ENCODE measurements around the gene RNASET2. TPM values are rescaled to one million over a fixed set of nuclear protein-coding genes. Genes with fewer than 3 reads are reported as not detected.

RNASET2 gene
- total RNA-seq, 1 experiment from 2014 or later: 10.3 TPM

DNA sequence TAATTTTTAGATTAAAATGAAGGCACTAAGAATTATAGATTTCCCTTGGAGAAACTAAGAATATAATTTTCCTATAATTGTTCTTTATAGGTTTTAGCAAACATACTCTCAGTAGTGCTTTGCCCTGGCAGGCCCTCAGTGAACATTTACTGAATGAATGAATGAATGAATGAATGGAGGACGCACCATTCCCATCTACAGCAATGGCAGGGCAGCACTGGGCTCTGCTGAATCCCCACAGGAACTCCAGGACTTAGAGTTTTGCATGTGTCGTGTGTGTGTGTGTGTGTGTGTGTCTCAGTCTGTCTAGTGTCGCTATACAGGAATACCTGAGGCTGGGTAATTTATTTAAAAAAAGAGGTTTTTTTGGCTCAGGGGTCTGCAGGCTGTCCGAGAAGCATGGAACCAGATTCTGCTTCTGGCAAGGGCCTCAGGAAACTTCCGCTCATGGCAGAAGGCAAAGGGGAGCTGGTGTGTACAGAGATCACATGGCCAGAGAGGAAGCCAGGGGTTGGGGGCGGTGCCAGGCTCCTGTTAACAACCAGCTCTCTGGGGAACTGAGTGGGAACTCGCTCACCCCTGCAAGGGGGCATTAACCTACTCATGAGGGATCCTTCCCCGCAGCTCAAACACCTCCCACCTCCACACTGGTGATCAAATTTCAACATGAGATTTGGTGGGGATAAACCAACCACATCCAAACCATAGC, 20.1 kb downstream of the RNASET2 start:
- no peak for TF ChIP-seq CTCF (IDR thresholded peaks at IDR 0.05; ENCODE audit: unreplicated experiment)
- ChIA-PET CTCF (interaction anchor here (0.6 kb wide), 1 partner anchor 1217 kb away, joined by 5 read pairs; no protein-coding TSS in a partner anchor), POLR2A (interaction anchor here (0.8 to 1.1 kb wide), 2 partner anchors 18 to 20 kb away, joined by 3 read pairs; partner anchors contain the start of gene RNASET2)
- BruUV-seq (replicated peaks): no TSS peak
- intact Hi-C loops (cut with micrococcal nuclease): no loop called here
- Mint-ChIP-seq H3K27ac (ENCODE audit: low read depth, unreplicated experiment) (no peak overlapping the region), H3K9me3 (ENCODE audit: unreplicated experiment) (no peaks in the 10 kb centered on the region), H3K27me3 (ENCODE audit: insufficient read depth, unreplicated experiment) (no peaks in the 10 kb centered on the region), H3K4me1 (ENCODE audit: insufficient read depth, unreplicated experiment) (no peaks in the 10 kb centered on the region), H3K4me3 (ENCODE audit: unreplicated experiment) (no peak overlapping the region), H3K36me3 (ENCODE audit: insufficient read depth, unreplicated experiment) (no peaks in the 10 kb centered on the region)
- no peak for DNase-seq (ENCODE audit: unreplicated experiment)

DNA sequence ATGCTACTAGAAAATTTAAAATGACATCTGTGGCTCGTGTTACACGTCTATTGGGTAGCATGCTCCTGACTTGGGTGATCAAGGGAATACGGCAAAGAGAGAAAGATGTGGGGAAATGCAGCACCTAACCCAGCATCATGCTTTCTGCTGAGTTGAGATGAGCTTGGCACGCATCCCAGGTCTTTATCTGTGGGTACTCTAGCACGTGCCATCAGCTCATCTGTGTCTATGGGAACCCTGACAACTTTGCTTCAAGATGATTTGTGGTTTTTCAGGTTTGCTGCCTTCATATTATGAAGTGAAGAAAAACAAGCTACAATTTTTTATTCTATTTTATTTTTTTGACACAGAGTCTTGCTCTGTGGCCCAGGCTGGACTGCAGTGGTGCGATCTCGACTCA, 21.0 kb downstream of the RNASET2 start:
- H3K4me1 Mint-ChIP-seq (ENCODE audit: insufficient read depth, unreplicated experiment): no peaks in the 10 kb centered on the region
- intact Hi-C loops (cut with micrococcal nuclease): no loop called here
- no peak for TF ChIP-seq CTCF (IDR thresholded peaks at IDR 0.05; ENCODE audit: unreplicated experiment)
- H3K27me3 Mint-ChIP-seq (ENCODE audit: insufficient read depth, unreplicated experiment): no peaks in the 10 kb centered on the region
- no TSS peak for BruUV-seq (replicated peaks)
- POLR2A ChIA-PET: interaction anchor here (0.7 kb wide), 1 partner anchor 11 kb away, joined by 3 read pairs; no protein-coding TSS in a partner anchor
- CTCF ChIA-PET: interaction anchor here (0.6 to 1.1 kb wide), 3 partner anchors 9 to 1216 kb away, joined by 4 to 5 read pairs (median 5); no protein-coding TSS in a partner anchor
- no peaks in the 10 kb centered on the region for H3K9me3 Mint-ChIP-seq (ENCODE audit: unreplicated experiment)
- DNase-seq (ENCODE audit: unreplicated experiment): no peak
- H3K27ac Mint-ChIP-seq (ENCODE audit: low read depth, unreplicated experiment): no peak overlapping the region
- H3K4me3 Mint-ChIP-seq (ENCODE audit: unreplicated experiment): no peak overlapping the region
- H3K36me3 Mint-ChIP-seq (ENCODE audit: insufficient read depth, unreplicated experiment): no peaks in the 10 kb centered on the region

GRCh38 chr6:166934174-166934573, 22.2 kb downstream of the RNASET2 start:
- H3K27me3 Mint-ChIP-seq (ENCODE audit: insufficient read depth, unreplicated experiment): no peaks in the 10 kb centered on the region
- ChIA-PET POLR2A (no interaction called here), CTCF (interaction anchor here (1.1 kb wide), 1 partner anchor 160 kb away, joined by 5 read pairs; no protein-coding TSS in a partner anchor)
- H3K4me3 Mint-ChIP-seq (ENCODE audit: unreplicated experiment): no peak overlapping the region
- TF ChIP-seq CTCF (IDR thresholded peaks at IDR 0.05; ENCODE audit: unreplicated experiment): no peak
- DNase-seq (ENCODE audit: unreplicated experiment): no peak
- intact Hi-C loops (cut with micrococcal nuclease): no loop called here
- H3K9me3 Mint-ChIP-seq (ENCODE audit: unreplicated experiment): no peaks in the 10 kb centered on the region
- no TSS peak for BruUV-seq (replicated peaks)
- H3K27ac Mint-ChIP-seq (ENCODE audit: low read depth, unreplicated experiment): no peak overlapping the region
- no peaks in the 10 kb centered on the region for H3K4me1 Mint-ChIP-seq (ENCODE audit: insufficient read depth, unreplicated experiment)
- peaks cover 4% of the 10 kb centered on the region for H3K36me3 Mint-ChIP-seq (ENCODE audit: insufficient read depth, unreplicated experiment)

DNA sequence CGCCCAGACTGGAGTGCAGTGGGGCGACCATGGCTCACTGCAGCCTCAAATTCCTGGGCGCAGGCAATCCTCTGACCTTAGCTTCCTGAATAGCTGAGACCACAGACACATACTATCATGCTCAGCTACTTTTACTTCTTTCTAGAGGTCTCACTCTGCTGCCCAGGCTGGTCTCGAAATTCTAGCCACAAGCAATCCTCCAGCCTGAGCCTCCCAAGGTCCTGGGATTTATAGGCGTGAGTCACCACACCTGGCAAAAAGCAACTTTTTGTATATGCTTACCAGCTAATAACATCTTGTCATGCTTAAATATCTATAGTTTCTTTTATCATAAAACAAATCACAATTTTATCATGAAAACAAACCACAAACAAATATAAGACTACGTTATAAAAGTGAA, 23.0 kb downstream of the RNASET2 start:
- DNase-seq (ENCODE audit: unreplicated experiment): no peak
- H3K27ac Mint-ChIP-seq (ENCODE audit: low read depth, unreplicated experiment): no peak overlapping the region
- no TSS peak for BruUV-seq (replicated peaks)
- peaks cover 8% of the 10 kb centered on the region for H3K36me3 Mint-ChIP-seq (ENCODE audit: insufficient read depth, unreplicated experiment)
- no peaks in the 10 kb centered on the region for H3K27me3 Mint-ChIP-seq (ENCODE audit: insufficient read depth, unreplicated experiment)
- H3K9me3 Mint-ChIP-seq (ENCODE audit: unreplicated experiment): no peaks in the 10 kb centered on the region
- H3K4me1 Mint-ChIP-seq (ENCODE audit: insufficient read depth, unreplicated experiment): no peaks in the 10 kb centered on the region
- ChIA-PET POLR2A (no interaction called here), CTCF (interaction anchor here (0.8 kb wide), 1 partner anchor 410 kb away, joined by 3 read pairs; no protein-coding TSS in a partner anchor)
- H3K4me3 Mint-ChIP-seq (ENCODE audit: unreplicated experiment): no peak overlapping the region
- TF ChIP-seq CTCF (IDR thresholded peaks at IDR 0.05; ENCODE audit: unreplicated experiment): no peak
- intact Hi-C loops (cut with micrococcal nuclease): no loop called here

All from MCF 10A (cell line).